Endodermal cell (in vitro differentiated cells): ENCODE measurements around the gene VSTM2B. TPM values are rescaled to one million over a fixed set of nuclear protein-coding genes. Genes with fewer than 3 reads are reported as not detected.

Experiments used
- DNase-seq: peaks from one replicate; pipeline ENCODE4 v3.0.0-alpha.2; 2017
- H3K27ac ChIP-seq: 2 replicates; pipeline ENCODE4 v1.5.1; 2013; ENCODE audit warnings: mild to moderate bottlenecking, low read depth, low read length, moderate library complexity
- H3K27me3 ChIP-seq: 2 replicates; pipeline ENCODE4 v1.6.1; 2013; ENCODE audit warnings: mild to moderate bottlenecking, low read length, moderate library complexity; ENCODE audit not compliant: insufficient read depth, control insufficient read depth, poor library complexity, severe bottlenecking
- H3K36me3 ChIP-seq: 2 replicates; pipeline ENCODE4 v1.7.0; 2013; ENCODE audit warnings: mild to moderate bottlenecking, low read length, moderate library complexity; ENCODE audit not compliant: control insufficient read depth, insufficient read depth
- H3K4me1 ChIP-seq: one replicate; pipeline ENCODE4 v1.7.0; 2013; ENCODE audit warnings: low read length; ENCODE audit not compliant: control insufficient read depth, insufficient read depth
- H3K4me3 ChIP-seq: 2 replicates; pipeline ENCODE4 v1.5.1; 2013; ENCODE audit warnings: mild to moderate bottlenecking, low read length, moderate library complexity
- H3K9ac ChIP-seq: 2 replicates; pipeline ENCODE4 v1.6.1; 2013; ENCODE audit warnings: mild to moderate bottlenecking, low read length, moderate library complexity; ENCODE audit not compliant: poor library complexity, severe bottlenecking; ENCODE audit errors: extremely low read depth
- H3K9me3 ChIP-seq: 2 replicates; pipeline ENCODE4 v1.6.1; 2013; ENCODE audit warnings: mild to moderate bottlenecking, low read length, moderate library complexity; ENCODE audit not compliant: control insufficient read depth
- H3K27ac Mint-ChIP-seq: 2 replicates; pipeline ENCODE4 v1.8.0; 2020; ENCODE audit warnings: mixed read lengths
- H3K27me3 Mint-ChIP-seq: 2 replicates; pipeline ENCODE4 v1.8.0; 2021; ENCODE audit warnings: mild to moderate bottlenecking, mixed read lengths; ENCODE audit not compliant: insufficient read depth
- H3K36me3 Mint-ChIP-seq: 2 replicates; pipeline ENCODE4 v1.8.0; 2020; ENCODE audit warnings: low read depth, mixed read lengths
- H3K4me1 Mint-ChIP-seq: 2 replicates; pipeline ENCODE4 v1.8.0; 2020; ENCODE audit warnings: mixed read lengths
- H3K4me3 Mint-ChIP-seq: 2 replicates; pipeline ENCODE4 v1.8.0; 2020; ENCODE audit warnings: mild to moderate bottlenecking, moderate library complexity, mixed read lengths
- H3K9me3 Mint-ChIP-seq: 2 replicates; pipeline ENCODE4 v1.8.0; 2020; ENCODE audit warnings: mild to moderate bottlenecking, mixed read lengths
- CTCF ChIP-seq: fragments of 200-600 bp; sonication (generic); conservative IDR thresholded peaks from 2 replicates; pipeline ENCODE4 v1.5.0; 2021; ENCODE audit warnings: antibody characterized with exemption, mild to moderate bottlenecking
- WGBS, 2 experiments: methylation state at CpG; one replicate each; pipeline versions ENCODE4 v1.1.5 to v1.1.7; 2013; ENCODE audit warnings: missing lambda C conversion rate in 2 of 2, mixed read lengths in 1 of 2; ENCODE audit not compliant: insufficient coverage in 1 of 2, insufficient read length in 1 of 2; 5-methylcytosine and 5-hydroxymethylcytosine counted together
- total RNA-seq, 2 donors: library from RNA; stranded (reverse); fragmentation: NEBNext Ultra II Directional in 1 of 2; extraction: Animal tissue kit (Norgen Biotek cat#: 25700) in 1 of 2; gene quantifications; 2 replicates in 1 of 2; 3 replicates in 1 of 2; pipeline ENCODE4 v1.2.1, GENCODE V29; 2021

Gene VSTM2B
- total RNA-seq, 2 donors from 2014 or later = 0.18 TPM; not detected in 1

GRCh38 chr19:29517946-29518345 lies 7.8 kb upstream of the VSTM2B start:
- no peaks in the 10 kb centered on the region for H3K4me1 ChIP-seq
- TF ChIP-seq CTCF = no peak
- no peak overlapping the region for H3K27ac Mint-ChIP-seq
- H3K27ac ChIP-seq = no peak overlapping the region
- H3K27me3 ChIP-seq = peaks cover 47% of the 10 kb centered on the region
- no peak overlapping the region for H3K4me3 ChIP-seq
- H3K9ac ChIP-seq = no peak overlapping the region
- WGBS, 2 experiments = 88 to 100% methylated on average over 1 to 4 of the region's 4 CpGs
- no peaks in the 10 kb centered on the region for H3K9me3 ChIP-seq
- no peak overlapping the region for H3K4me3 Mint-ChIP-seq
- no peaks in the 10 kb centered on the region for H3K36me3 Mint-ChIP-seq
- H3K9me3 Mint-ChIP-seq = no peaks in the 10 kb centered on the region
- no peaks in the 10 kb centered on the region for H3K4me1 Mint-ChIP-seq
- no peak for DNase-seq
- H3K27me3 Mint-ChIP-seq = peaks cover 50% of the 10 kb centered on the region
- no peaks in the 10 kb centered on the region for H3K36me3 ChIP-seq

GRCh38 chr19:29519146-29519545 lies 6.6 kb upstream of the VSTM2B start:
- no peak for DNase-seq
- 81 to 85% methylated on average over 4 to 5 of the region's 5 CpGs for WGBS, 2 experiments
- H3K27me3 Mint-ChIP-seq = peaks cover 62% of the 10 kb centered on the region
- peaks cover 49% of the 10 kb centered on the region for H3K27me3 ChIP-seq
- no peaks in the 10 kb centered on the region for H3K36me3 ChIP-seq
- H3K27ac Mint-ChIP-seq = no peak overlapping the region
- H3K9ac ChIP-seq = no peak overlapping the region
- no peak overlapping the region for H3K27ac ChIP-seq
- H3K4me3 ChIP-seq = no peak overlapping the region
- no peak for TF ChIP-seq CTCF
- H3K9me3 ChIP-seq = no peaks in the 10 kb centered on the region
- no peaks in the 10 kb centered on the region for H3K4me1 ChIP-seq
- no peaks in the 10 kb centered on the region for H3K4me1 Mint-ChIP-seq
- H3K4me3 Mint-ChIP-seq = no peak overlapping the region
- no peaks in the 10 kb centered on the region for H3K9me3 Mint-ChIP-seq
- H3K36me3 Mint-ChIP-seq = no peaks in the 10 kb centered on the region

GRCh38 chr19:29519931-29520330 lies 5.9 kb upstream of the VSTM2B start:
- Histone ChIP-seq H3K27me3 (peaks cover 52% of the 10 kb centered on the region), H3K9me3 (no peaks in the 10 kb centered on the region), H3K4me1 (no peaks in the 10 kb centered on the region), H3K4me3 (no peak overlapping the region), H3K36me3 (no peaks in the 10 kb centered on the region), H3K9ac (no peak overlapping the region), H3K27ac (no peak overlapping the region)
- Mint-ChIP-seq H3K4me1 (peaks cover under 1% of the 10 kb centered on the region), H3K36me3 (no peaks in the 10 kb centered on the region), H3K27me3 (peaks cover 65% of the 10 kb centered on the region), H3K4me3 (no peak overlapping the region), H3K27ac (no peak overlapping the region), H3K9me3 (no peaks in the 10 kb centered on the region)
- no peak for DNase-seq
- 89 to 90% methylated on average over 6 to 8 of the region's 8 CpGs for WGBS, 2 experiments
- no peak for TF ChIP-seq CTCF
